C1 segment of cervical spinal cord (tissue), 14 donors: Measurements from ENCODE around the gene HSDL1.

ENCODE experiments used
- DNase-seq, 14 donors: peaks; one replicate each; lab custom pipeline; 2025; lab: John Stamatoyannopoulos, UW

Gene HSDL1

DNA sequence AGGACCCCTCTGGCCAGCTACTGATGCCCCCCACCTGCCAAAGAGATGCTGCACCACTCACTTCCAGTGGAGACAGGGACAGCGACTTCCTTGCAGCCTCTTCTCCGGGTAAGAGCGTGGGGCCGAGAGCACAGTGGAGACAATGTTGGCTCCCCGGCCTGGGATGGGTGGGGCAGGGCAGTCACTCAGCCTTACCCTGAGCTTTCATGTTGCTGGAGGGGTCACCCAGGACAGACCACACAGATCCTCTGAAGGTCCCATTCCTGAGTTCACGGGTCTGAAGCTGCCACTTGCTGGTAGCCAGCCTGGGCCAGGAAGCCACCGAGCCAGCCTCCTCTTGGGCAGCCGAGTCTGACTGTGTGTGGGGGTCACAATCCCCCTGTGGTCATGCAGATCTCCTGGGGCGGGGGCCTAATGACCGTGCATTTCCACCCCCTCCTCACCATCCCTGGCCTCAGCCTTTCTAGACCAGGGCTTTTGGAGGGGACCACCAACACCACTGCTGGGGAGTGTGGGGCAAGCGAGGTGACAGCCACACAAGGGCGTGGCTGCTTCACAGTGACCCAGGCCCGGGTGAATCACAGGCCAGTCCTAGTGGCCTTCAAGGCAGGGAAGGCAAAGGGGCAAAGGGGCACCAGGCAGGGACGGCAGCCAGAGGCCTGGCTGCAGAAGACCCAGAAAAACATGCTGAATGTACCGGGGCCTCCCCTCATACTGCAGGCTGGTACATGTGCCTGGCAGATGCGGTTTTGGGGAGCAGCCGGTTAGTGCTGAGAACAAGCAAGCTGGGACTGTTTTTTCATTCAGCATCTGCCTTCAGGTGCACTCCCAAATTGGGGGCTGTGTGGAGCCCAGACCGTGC, 31.4 kb upstream of the HSDL1 start:
- no peak for DNase-seq

GRCh38 chr16:84175350-84176081, 30.5 kb upstream of the HSDL1 start:
- DNase-seq, result peak in 6 of 14 donors; percentile 5 to 37 (median 18)

DNA sequence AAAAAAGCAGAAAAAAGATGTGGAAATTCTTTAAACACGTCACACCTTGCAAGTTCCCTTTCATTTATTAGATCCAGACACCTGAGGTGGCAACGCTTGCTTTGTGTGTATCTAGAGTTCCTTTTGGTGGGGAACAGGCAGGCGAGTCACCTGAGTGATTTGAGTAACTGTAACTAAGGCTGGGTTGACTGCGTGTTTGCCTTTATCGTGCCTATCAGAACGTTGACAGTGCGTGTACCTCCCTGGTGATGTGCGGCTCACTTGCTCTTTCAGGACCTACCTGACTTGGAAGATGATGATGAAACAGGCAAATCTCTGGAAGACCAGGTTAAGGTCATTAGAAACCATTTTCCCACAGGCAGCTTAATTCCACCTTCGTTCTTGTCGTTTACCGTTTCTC, 29.4 kb upstream of the HSDL1 start:
- DNase-seq, result no peak

GRCh38 chr16:84169765-84170310, 24.9 kb upstream of the HSDL1 start:
- no peak for DNase-seq

- DNase-seq, result no peak
These were observed 22.1 kb upstream of the HSDL1 start for GRCh38 chr16:84166796-84167695.

DNA sequence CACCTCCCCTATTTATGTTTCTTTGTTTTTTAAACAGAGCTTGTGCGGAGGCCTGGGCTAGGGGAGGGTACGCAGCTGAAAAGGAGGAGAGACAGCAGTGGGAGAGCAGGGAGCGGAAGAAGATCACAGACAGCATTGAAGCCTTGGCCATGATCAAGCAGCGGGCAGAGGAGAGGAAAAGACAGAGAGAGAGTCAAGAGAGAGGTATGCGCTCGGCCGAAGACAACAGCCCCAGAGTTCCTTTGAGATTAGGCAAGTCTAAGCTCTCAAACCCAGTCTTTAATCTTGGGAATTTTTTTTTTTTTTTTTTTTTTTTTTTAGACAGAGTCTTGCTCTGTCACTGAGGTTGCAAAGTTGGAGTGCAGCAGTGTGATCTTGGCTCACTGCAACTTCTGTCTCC, 20.8 kb upstream of the HSDL1 start:
- DNase-seq, result no peak

DNA sequence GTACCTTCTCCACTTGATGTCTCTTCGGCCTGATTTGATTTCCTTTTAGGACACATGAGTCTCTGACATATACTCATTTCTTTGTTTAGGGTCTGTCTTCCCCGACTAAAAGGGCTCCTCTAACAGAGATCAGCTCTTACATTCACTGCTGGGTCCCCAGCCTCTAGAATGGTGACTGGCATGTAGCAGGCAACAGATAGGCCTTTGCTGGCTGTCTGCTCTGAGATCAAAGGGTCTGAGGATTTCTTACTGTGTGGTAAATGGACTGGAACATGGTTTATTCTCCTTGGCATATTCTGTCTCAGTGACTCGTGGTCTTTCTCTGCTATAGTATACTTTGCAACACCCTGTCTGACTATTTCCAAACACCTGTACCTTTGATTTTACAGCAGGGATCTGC, 16.8 kb upstream of the HSDL1 start:
- no peak for DNase-seq

- DNase-seq, result no peak
These were observed 16.1 kb upstream of the HSDL1 start for GRCh38 chr16:84161037-84161436.

GRCh38 chr16:84159800-84160199, 14.8 kb upstream of the HSDL1 start:
- no peak for DNase-seq

DNA sequence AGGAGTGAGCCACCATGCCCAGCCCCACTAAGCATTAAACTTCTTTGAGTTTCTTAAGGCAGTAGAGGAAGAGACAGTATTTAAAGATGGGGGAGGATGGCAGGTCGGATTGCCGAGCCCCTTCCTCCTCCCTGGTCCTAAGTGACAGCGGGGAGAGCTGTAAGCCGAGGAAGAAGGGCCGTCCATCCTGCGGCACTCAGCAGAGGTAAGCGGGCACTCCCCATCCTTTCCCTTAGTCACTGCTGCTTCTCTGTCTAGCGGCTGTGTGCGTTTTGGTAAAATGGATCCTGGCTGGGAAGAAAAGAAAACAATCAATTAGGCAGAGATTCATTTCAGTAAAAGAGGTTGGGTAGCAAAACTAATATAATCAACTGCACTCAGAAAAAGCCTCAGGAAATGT, 14.0 kb upstream of the HSDL1 start:
- DNase-seq, result no peak

DNA sequence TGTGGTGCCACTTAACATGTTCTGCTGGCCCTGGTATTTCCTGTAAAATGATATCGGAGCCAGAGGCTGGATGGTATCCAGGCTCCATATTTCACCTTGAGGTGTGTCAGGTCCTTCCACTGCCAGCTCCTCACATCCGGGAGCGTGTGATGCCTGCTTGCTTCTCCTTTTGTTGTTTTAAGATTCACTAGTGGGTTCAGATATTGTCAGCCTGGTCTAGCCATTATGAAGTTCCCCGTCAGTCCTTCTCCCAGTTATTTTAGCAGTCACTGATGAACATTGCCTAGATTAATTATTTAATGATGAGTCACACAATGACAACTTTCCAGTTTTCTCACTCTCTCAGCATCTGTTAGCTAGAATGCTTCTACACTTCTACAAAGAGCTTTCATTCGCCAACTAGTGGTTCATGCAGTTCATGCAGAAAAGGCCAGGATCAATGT, 11.4 kb upstream of the HSDL1 start:
- no peak for DNase-seq

GRCh38 chr16:84155771-84156170, 10.8 kb upstream of the HSDL1 start:
- no peak for DNase-seq

DNA sequence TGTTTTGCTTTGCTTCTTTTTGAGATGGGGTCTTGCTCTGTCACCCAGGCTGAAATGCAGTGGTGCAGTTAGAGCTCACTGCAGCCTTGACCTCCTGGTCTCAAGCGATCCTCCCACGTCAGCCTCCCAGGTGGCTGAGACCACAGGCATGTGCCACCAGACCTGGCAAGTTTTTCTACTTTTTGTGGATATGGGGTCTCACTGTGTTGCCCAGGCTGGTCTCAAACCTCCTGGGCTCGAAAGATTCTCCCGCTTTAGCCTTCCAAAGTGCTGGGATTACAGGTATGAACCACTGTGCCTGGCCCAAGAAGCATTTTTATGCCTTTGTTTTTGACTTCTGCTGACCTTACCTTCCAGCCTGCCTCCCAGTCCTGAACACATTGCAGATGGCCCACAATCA, 10.2 kb upstream of the HSDL1 start:
- DNase-seq, result no peak

- DNase-seq, result no peak
These were observed 8.8 kb upstream of the HSDL1 start for GRCh38 chr16:84153660-84154214.

- no peak for DNase-seq
These were observed 5.9 kb upstream of the HSDL1 start for GRCh38 chr16:84150926-84151325.

DNA sequence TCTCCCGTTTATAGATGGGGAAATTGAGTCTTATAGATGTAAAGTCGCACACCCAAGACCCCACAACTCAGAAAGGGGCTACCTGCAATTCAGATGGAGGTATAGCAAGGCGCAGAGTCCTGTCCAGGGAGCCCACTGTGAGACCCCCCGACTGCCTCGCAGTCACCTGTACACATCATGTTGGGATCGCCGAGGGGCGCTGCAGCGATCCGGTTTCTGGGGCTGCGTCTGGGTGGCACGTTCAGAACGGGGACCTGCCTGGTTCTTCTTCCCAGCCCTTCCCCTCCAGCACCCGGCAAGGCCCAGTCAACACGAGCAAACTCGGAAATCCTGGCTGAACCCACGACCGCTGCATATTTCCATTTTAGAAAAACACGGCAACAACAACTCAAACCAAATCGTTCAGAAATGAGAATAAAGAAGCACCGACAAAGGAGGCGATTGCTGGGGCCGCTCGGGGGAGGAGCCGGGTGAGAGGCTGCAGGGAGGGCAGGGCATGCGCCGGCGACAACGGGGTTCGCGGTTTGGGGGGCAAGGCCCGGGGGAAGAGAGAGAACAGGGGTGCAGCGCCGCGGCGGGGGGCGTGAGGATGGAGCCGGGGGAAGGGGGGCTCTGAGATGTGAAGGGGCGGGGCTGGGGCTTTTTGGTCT, 643 bp downstream of the HSDL1 start:
- peak in 8 of 14 donors; percentile 12 to 55 (median 30) for DNase-seq

GRCh38 chr16:84143784-84144199, 1.2 kb downstream of the HSDL1 start:
- DNase-seq, result no peak

GRCh38 chr16:84143081-84143480, 1.9 kb downstream of the HSDL1 start:
- no peak for DNase-seq

GRCh38 chr16:84141143-84141670, 3.8 kb downstream of the HSDL1 start:
- DNase-seq, result no peak

DNA sequence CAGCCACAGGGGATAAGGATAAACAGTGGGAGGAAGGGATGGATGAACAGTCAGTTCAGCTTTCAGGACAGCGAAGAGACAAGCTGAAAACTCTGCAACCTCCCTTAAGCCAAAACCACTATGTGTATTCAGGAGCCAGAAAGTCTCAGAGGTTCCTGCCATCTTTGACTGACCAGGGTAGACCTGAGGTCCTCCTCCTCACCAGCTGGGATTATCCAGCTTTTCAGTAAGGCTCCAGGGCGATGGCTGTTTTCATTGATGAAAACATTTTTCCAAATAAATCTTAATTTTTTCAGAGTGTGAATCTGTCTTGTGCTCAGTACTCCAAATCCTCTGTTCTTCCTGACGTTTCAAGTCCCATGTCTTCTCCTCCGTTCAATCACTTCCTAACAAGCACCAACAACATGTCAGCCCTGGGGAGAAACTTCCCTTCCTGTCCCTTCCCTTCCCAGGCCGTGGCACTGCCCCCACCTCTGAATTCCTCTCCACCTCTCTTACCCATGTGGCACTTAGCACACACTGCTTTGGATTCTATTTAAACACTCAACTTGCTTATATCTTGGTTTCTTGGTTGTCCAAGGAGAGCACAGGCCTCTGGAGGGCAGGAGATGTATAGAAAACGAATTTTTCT, 5.2 kb downstream of the HSDL1 start:
- DNase-seq, result no peak
